Brain microvascular endothelial cell (primary cell): ENCODE data around the gene HS6ST2.

Experiments
- DNase-seq: peaks from one replicate; pipeline ENCODE4 v3.0.0-alpha.2; 2020
- H3K27ac ChIP-seq: fragments of 250-450 bp; sonication (Bioruptor Pico); 2 replicates; pipeline ENCODE4 v1.5.1; 2020; ENCODE audit warnings: mild to moderate bottlenecking, moderate library complexity
- H3K27me3 ChIP-seq: fragments of 250-450 bp; sonication (Bioruptor Pico); replicated peaks from 2 replicates; pipeline ENCODE4 v1.5.1; 2020; ENCODE audit warnings: mild to moderate bottlenecking
- H3K36me3 ChIP-seq: fragments of 250-450 bp; sonication (Bioruptor Pico); replicated peaks from 2 replicates; pipeline ENCODE4 v1.5.1; 2020; ENCODE audit warnings: mild to moderate bottlenecking
- H3K4me3 ChIP-seq: 2 replicates; pipeline ENCODE4 v1.5.1; 2011; ENCODE audit warnings: low read depth, mild to moderate bottlenecking, control low read depth, low read length, moderate library complexity
- CTCF ChIP-seq: IDR thresholded peaks from 2 replicates; pipeline ENCODE4 v1.5.1; 2011; ENCODE audit warnings: low read depth, mild to moderate bottlenecking, moderate library complexity, low read length, control low read depth, inconsistent platforms; ENCODE audit errors: missing control alignments
- in situ Hi-C: cut with HindIII; loops from 2 replicates; pipeline ENCODE4 v1.10.0; 2017; ENCODE audit warnings: low sequenced_read_pairs, low pct_ligation_motif_present

Gene HS6ST2

GRCh38 chrX:132594999-132595398 lies 363.4 kb downstream of the HS6ST2 start:
- Histone ChIP-seq H3K4me3 (no peak overlapping the region), H3K27me3 (no peaks in the 10 kb centered on the region), H3K36me3 (no peaks in the 10 kb centered on the region), H3K27ac (no peak overlapping the region)
- DNase-seq: no peak
- in situ Hi-C loops: no loop called here
- TF ChIP-seq CTCF: no peak

- no peak overlapping the region for H3K27ac ChIP-seq
- in situ Hi-C loops: no loop called here
These were observed 364.3 kb downstream of the HS6ST2 start for GRCh38 chrX:132594129-132594528.

GRCh38 chrX:132592880-132593279 lies 365.5 kb downstream of the HS6ST2 start:
- in situ Hi-C loops: no loop called here
- H3K27me3 ChIP-seq: no peaks in the 10 kb centered on the region

More at GRCh38 chrX:132594129-132594528, 364.3 kb downstream of the HS6ST2 start:
- Histone ChIP-seq H3K4me3 (no peak overlapping the region), H3K27me3 (no peaks in the 10 kb centered on the region), H3K36me3 (no peaks in the 10 kb centered on the region)
- DNase-seq: no peak
- no peak for TF ChIP-seq CTCF

DNA sequence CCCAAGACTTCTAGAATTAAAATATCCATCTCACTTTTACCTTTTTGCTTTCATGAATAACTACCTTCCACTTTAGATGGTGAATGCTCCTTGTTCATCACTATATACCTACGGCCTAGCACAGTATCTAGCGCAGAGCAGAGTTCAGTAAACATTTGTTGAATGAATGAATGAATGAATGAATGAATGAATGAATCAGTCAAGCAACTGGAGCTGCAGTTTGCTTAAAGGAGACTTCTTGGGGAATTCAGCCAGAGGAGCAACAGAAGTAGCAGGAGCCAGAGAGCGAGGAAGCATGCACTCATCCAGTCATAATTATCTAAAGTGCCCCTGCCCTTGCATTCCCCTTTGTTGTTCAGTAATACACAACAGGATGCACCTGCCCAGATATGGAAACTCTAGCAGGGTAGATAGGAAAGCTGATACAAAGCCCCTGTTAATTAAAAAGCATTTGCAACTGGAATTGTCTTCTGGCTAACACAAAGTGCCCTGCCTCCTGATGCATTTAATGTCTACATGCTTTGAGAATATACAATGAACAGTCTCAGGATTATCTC lies 366.6 kb downstream of the HS6ST2 start:
- no peaks in the 10 kb centered on the region for H3K27me3 ChIP-seq
- H3K4me3 ChIP-seq: no peak overlapping the region
- H3K36me3 ChIP-seq: no peaks in the 10 kb centered on the region
- DNase-seq: no peak
- no peak for TF ChIP-seq CTCF
- no peak overlapping the region for H3K27ac ChIP-seq
- in situ Hi-C loops: no loop called here

More at GRCh38 chrX:132592880-132593279, 365.5 kb downstream of the HS6ST2 start:
- DNase-seq: peak; percentile 1
- TF ChIP-seq CTCF: peak; percentile 64
- Histone ChIP-seq H3K4me3 (no peak overlapping the region), H3K36me3 (no peaks in the 10 kb centered on the region), H3K27ac (no peak overlapping the region)

- H3K27me3 ChIP-seq: no peaks in the 10 kb centered on the region
- no peaks in the 10 kb centered on the region for H3K36me3 ChIP-seq
- no peak for TF ChIP-seq CTCF
- in situ Hi-C loops: no loop called here
- no peak overlapping the region for H3K27ac ChIP-seq
- DNase-seq: no peak
- no peak overlapping the region for H3K4me3 ChIP-seq
These were observed 367.9 kb downstream of the HS6ST2 start for GRCh38 chrX:132590350-132591026.

DNA sequence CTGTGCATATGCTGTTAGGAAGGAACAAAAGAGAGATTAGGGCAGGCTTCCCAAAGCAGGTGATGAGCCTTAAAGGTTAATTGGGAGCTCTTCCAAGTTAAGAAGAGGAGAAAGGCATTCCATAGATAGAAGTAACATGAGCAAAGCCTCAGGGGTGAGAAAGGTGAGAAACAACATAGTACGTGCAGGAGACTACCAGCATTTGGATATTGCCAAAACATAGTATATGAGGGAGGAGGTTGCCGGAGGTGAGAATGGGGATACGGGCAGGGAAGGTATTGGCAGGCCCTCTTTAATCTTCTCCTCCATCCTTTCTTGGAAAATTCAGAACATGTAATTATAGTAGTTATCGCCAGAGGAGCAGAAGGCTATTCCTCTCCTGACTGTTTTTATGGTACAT lies 373.5 kb downstream of the HS6ST2 start:
- no peak for TF ChIP-seq CTCF
- Histone ChIP-seq H3K27ac (no peak overlapping the region), H3K4me3 (no peak overlapping the region), H3K27me3 (no peaks in the 10 kb centered on the region), H3K36me3 (no peaks in the 10 kb centered on the region)
- in situ Hi-C loops: no loop called here
- DNase-seq: no peak
